Suprapubic skin (tissue), 3 donors: ENCODE results near the gene DUSP7.

Experiments used
- CTCF ChIP-seq, 2 donors: fragments of 200-600 bp in 1 of 2; fragments of 450-650 bp in 1 of 2; sonication (generic) in 1 of 2; IDR thresholded peaks; one replicate each; pipeline ENCODE4 v1.5.1; 2016 to 2019; ENCODE audit warnings: antibody characterized with exemption in 2 of 2, mild to moderate bottlenecking in 1 of 2, moderate library complexity in 1 of 2
- EP300 ChIP-seq: sonication (generic); formaldehyde crosslinking; IDR thresholded peaks from one replicate; pipeline ENCODE4 v1.6.1; 2017; ENCODE audit warnings: antibody characterized with exemption
- POLR2A ChIP-seq, 2 donors: fragments of 450-650 bp; IDR thresholded peaks; one replicate each; pipeline ENCODE4 v1.6.1; 2017; ENCODE audit warnings: antibody characterized with exemption in 2 of 2, mild to moderate bottlenecking in 2 of 2, moderate library complexity in 2 of 2

GRCh38 chr3:52099001-52099401 lies 42.6 kb upstream of the DUSP7 start:
- TF ChIP-seq CTCF (IDR thresholded peaks at IDR 0.05): no peak
- no peak for TF ChIP-seq POLR2A (IDR thresholded peaks at IDR 0.05)
- no peak for TF ChIP-seq EP300
